ENCODE results near the gene FOXO3.

DNA sequence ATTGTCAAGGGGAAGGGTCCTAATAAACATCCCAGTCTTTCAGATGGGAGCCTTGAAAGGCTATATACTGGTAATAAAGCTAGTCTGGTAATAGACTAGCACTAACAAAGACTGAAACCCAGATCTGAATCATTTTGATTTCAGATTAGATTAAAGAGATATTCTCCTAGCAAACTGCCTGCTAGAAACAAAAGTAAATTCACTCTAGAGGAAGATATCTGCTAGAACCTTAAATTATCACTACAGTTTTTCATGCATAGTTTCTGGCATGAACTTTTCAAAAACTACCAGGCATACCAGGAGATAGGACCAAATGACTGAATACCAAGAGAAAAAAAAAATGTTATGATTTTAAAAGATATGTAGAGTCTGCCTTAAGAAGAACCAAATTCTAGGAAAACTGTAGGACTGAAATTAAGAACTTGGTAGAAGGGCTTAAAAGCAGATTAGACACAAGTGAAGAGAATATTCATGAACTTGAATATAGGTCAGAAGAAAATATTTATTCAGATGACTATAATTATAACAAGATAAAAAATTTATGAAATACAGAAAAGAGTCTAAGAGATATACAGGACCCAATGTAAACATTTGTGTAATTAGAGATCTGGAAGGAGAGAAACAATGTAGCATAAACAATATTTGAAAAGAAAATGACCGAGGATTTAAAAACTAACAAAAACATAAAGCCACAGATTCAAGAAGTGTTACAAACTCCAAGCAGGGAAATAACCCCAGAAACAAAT, 141.6 kb downstream of the FOXO3 start:
- no peak for TF ChIP-seq CTCF (optimal IDR thresholded peaks at IDR 0.05 in 1 of 3, IDR thresholded peaks at IDR 0.05 in 1 of 3, conservative IDR thresholded peaks at IDR 0.05 in 1 of 3; ENCODE audit: extremely low read depth in 1 of 3, insufficient read depth in 2 of 3, low read length in 3 of 3)
- no peak for TF ChIP-seq EZH2 (IDR thresholded peaks at IDR 0.05; ENCODE audit: low read length)
